Right lung (tissue), 5 donors: ENCODE data around the gene TAF1C. TPM values are rescaled to one million over a fixed set of nuclear protein-coding genes. Genes with fewer than 3 reads are reported as not detected.

ENCODE experiments used
- DNase-seq, 2 donors: peaks; one replicate each; pipeline ENCODE4 v3.0.0-alpha.2; 2013
- polyA plus RNA-seq, 5 donors: library from polyadenylated mRNA; unstranded; fragments of 120-200 nt; gene quantifications; one replicate each; pipeline versions ENCODE4 v1.2.1 to v1.2.3, GENCODE V29; 2013; ENCODE audit warnings: inconsistent platforms in 1 of 5, low replicate concordance in 1 of 5; ENCODE audit not compliant: insufficient read length in 5 of 5, insufficient read depth in 1 of 5

The TAF1C gene
- polyA plus RNA-seq, 5 donors = 32.4 to 61.4 (median 52.9) TPM

GRCh38 chr16:84166796-84167695 is 19.8 kb downstream of the TAF1C start:
- no peak for DNase-seq

GRCh38 chr16:84165746-84166145 is 21.1 kb downstream of the TAF1C start:
- no peak for DNase-seq

- DNase-seq = no peak
These were observed 25.1 kb downstream of the TAF1C start for GRCh38 chr16:84161801-84162200.

GRCh38 chr16:84161037-84161436 is 25.8 kb downstream of the TAF1C start:
- no peak for DNase-seq

- DNase-seq = no peak
These were observed 27.1 kb downstream of the TAF1C start for GRCh38 chr16:84159800-84160199.

GRCh38 chr16:84159007-84159406 is 27.9 kb downstream of the TAF1C start:
- DNase-seq = no peak

GRCh38 chr16:84156342-84156784 is 30.5 kb downstream of the TAF1C start:
- DNase-seq = no peak

GRCh38 chr16:84155771-84156170 is 31.1 kb downstream of the TAF1C start:
- DNase-seq = no peak

- no peak for DNase-seq
These were observed 31.6 kb downstream of the TAF1C start for GRCh38 chr16:84155226-84155625.

- DNase-seq = no peak
These were observed 33.1 kb downstream of the TAF1C start for GRCh38 chr16:84153660-84154214.

- no peak for DNase-seq
These were observed 35.9 kb downstream of the TAF1C start for GRCh38 chr16:84150926-84151325.

- peak; percentile 91 to 93 for DNase-seq
These were observed 41.8 kb downstream of the TAF1C start, which contains the start of the genes DNAAF1 and HSDL1 for GRCh38 chr16:84144859-84145639. TSS of gene DNAAF1 (plus strand) at chr16:84145308. CDS start at chr16:84145441, 133 bp downstream. TSS of gene HSDL1 (minus strand) at chr16:84145177. CDS start at chr16:84131321, 13,856 bp downstream.

- peak in 1 of 2 donors; percentile 25 for DNase-seq
These were observed 42.5 kb downstream of the TAF1C start for GRCh38 chr16:84144209-84144858.

- no peak for DNase-seq
These were observed 43.1 kb downstream of the TAF1C start for GRCh38 chr16:84143784-84144199.

GRCh38 chr16:84143081-84143480 is 43.8 kb downstream of the TAF1C start:
- no peak for DNase-seq

GRCh38 chr16:84141143-84141670 is 45.6 kb downstream of the TAF1C start:
- no peak for DNase-seq

- DNase-seq = no peak
These were observed 47.1 kb downstream of the TAF1C start for GRCh38 chr16:84139628-84140258.

- peak; percentile 45 to 53 for DNase-seq
These were observed 47.8 kb downstream of the TAF1C start for GRCh38 chr16:84138824-84139627.

- no peak for DNase-seq
These were observed 48.4 kb downstream of the TAF1C start for GRCh38 chr16:84138500-84138823.

- no peak for DNase-seq
These were observed 49.0 kb downstream of the TAF1C start for GRCh38 chr16:84137769-84138357.
